ENCODE measurements around the gene TEDDM1.
A peak's percentile ranks its signal among the peaks of the same experiment; 100 is the strongest.

Gene TEDDM1

GRCh38 chr1:182386980-182387379, 13.5 kb downstream of the TEDDM1 start:
- TF ChIP-seq EZH2 (IDR thresholded peaks at IDR 0.05; ENCODE audit: borderline replicate concordance, low read depth, low read length, severe bottlenecking) (no peak), CTCF (IDR thresholded peaks at IDR 0.05; ENCODE audit: borderline replicate concordance, extremely low read depth, low read length, poor library complexity, severe bottlenecking) (no peak)
- DNase-seq: no peak
- Histone ChIP-seq H3K4me2 (ENCODE audit: insufficient read depth, low read length) (peak overlapping the region; percentile 68), H3K9ac (ENCODE audit: low read depth, low read length) (no peak overlapping the region), H3K4me1 (ENCODE audit: insufficient read depth, low read length) (peaks cover 44% of the 10 kb centered on the region), H3K9me3 (ENCODE audit: insufficient read depth, low read length, severe bottlenecking) (no peaks in the 10 kb centered on the region), H3K4me3 (ENCODE audit: low read depth in 1 of 2, low read length in 2 of 2) (peak overlapping the region in 1 of 2 experiments; percentile 9; a peak in 1 of 4 replicates), H3K79me2 (ENCODE audit: insufficient read depth, low read length) (peaks cover 65% of the 10 kb centered on the region), H2AFZ (ENCODE audit: low read depth, low read length) (no peak overlapping the region), H4K20me1 (ENCODE audit: insufficient read depth, low read length) (peaks cover 79% of the 10 kb centered on the region), H3K27me3 (ENCODE audit: insufficient read depth, low read length, poor library complexity) (no peaks in the 10 kb centered on the region), H3K36me3 (ENCODE audit: insufficient read depth, low read length) (peaks cover 84% of the 10 kb centered on the region), H3K27ac (ENCODE audit: low read length) (no peak overlapping the region)
- no peak for ATAC-seq (ENCODE audit: insufficient read depth, low read depth)

GRCh38 chr1:182385885-182386853, 14.3 kb downstream of the TEDDM1 start:
- H3K27ac ChIP-seq (ENCODE audit: low read length): no peak overlapping the region
- H3K9me3 ChIP-seq (ENCODE audit: insufficient read depth, low read length, severe bottlenecking): no peaks in the 10 kb centered on the region
- H4K20me1 ChIP-seq (ENCODE audit: insufficient read depth, low read length): peaks cover 79% of the 10 kb centered on the region
- no peak overlapping the region for H3K4me3 ChIP-seq (ENCODE audit: low read depth in 1 of 2, low read length in 2 of 2)
- no peak overlapping the region for H2AFZ ChIP-seq (ENCODE audit: low read depth, low read length)
- H3K9ac ChIP-seq (ENCODE audit: low read depth, low read length): no peak overlapping the region
- no peaks in the 10 kb centered on the region for H3K27me3 ChIP-seq (ENCODE audit: insufficient read depth, low read length, poor library complexity)
- peak overlapping the region; percentile 25; the same call in 1 of the 2 replicates for H3K4me2 ChIP-seq (ENCODE audit: insufficient read depth, low read length)
- no peak for DNase-seq
- peaks cover 42% of the 10 kb centered on the region for H3K4me1 ChIP-seq (ENCODE audit: insufficient read depth, low read length)
- no peak for ATAC-seq (ENCODE audit: insufficient read depth, low read depth)
- no peak for TF ChIP-seq EZH2 (IDR thresholded peaks at IDR 0.05; ENCODE audit: borderline replicate concordance, low read depth, low read length, severe bottlenecking)
- TF ChIP-seq CTCF (IDR thresholded peaks at IDR 0.05; ENCODE audit: borderline replicate concordance, extremely low read depth, low read length, poor library complexity, severe bottlenecking): no peak
- peaks cover 85% of the 10 kb centered on the region for H3K36me3 ChIP-seq (ENCODE audit: insufficient read depth, low read length)
- H3K79me2 ChIP-seq (ENCODE audit: insufficient read depth, low read length): peaks cover 60% of the 10 kb centered on the region

DNA sequence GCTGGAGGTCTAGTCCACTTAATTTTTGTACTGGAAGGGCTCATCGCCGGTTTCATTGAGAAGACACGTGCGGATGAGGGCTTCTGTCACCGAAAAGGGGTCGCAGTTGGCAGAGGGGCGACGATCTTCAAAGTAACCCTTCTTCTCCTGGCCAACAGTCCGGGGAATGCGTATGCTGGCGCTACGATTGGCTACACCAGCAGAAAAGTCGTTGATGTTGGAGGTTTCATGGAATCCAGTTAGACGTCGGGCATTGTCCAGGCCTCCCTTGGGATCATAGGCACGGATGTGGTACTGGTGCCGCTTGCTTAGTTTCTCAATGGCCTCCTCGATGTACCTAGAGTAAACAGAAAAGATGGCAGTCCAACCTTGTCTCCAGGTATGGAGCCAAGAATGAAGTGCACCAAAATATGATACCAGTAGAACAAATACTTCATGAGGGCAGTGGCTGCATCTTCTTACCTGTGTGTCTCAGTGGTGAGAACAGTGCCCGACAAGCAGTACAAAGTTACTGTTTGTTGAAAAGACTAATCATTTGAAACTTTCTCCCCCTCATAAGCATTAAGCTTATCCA, 16.0 kb downstream of the TEDDM1 start:
- Histone ChIP-seq H3K79me2 (ENCODE audit: insufficient read depth, low read length) (peaks cover 43% of the 10 kb centered on the region), H3K36me3 (ENCODE audit: insufficient read depth, low read length) (peaks cover 72% of the 10 kb centered on the region)
- no peak for ATAC-seq (ENCODE audit: insufficient read depth, low read depth)

More for the DNA sequence above, 16.0 kb downstream of the TEDDM1 start:
- peaks cover 39% of the 10 kb centered on the region for H3K4me1 ChIP-seq (ENCODE audit: insufficient read depth, low read length)
- H3K9me3 ChIP-seq (ENCODE audit: insufficient read depth, low read length, severe bottlenecking): no peaks in the 10 kb centered on the region
- H3K9ac ChIP-seq (ENCODE audit: low read depth, low read length): no peak overlapping the region
- no peak overlapping the region for H3K27ac ChIP-seq (ENCODE audit: low read length)
- no peak overlapping the region for H2AFZ ChIP-seq (ENCODE audit: low read depth, low read length)
- TF ChIP-seq CTCF (IDR thresholded peaks at IDR 0.05; ENCODE audit: borderline replicate concordance, extremely low read depth, low read length, poor library complexity, severe bottlenecking): no peak
- TF ChIP-seq EZH2 (IDR thresholded peaks at IDR 0.05; ENCODE audit: borderline replicate concordance, low read depth, low read length, severe bottlenecking): no peak
- peaks cover 67% of the 10 kb centered on the region for H4K20me1 ChIP-seq (ENCODE audit: insufficient read depth, low read length)
- no peaks in the 10 kb centered on the region for H3K27me3 ChIP-seq (ENCODE audit: insufficient read depth, low read length, poor library complexity)
- no peak overlapping the region for H3K4me2 ChIP-seq (ENCODE audit: insufficient read depth, low read length)
- DNase-seq: no peak
- no peak overlapping the region for H3K4me3 ChIP-seq (ENCODE audit: low read depth in 1 of 2, low read length in 2 of 2)
